Ovary (tissue), 3 donors: ENCODE measurements around the gene GGT6.

Experiments used
- POLR2A ChIP-seq: fragments of 450-650 bp; IDR thresholded peaks from one replicate; pipeline ENCODE4 v1.6.1; 2017; ENCODE audit warnings: antibody characterized with exemption, mild to moderate bottlenecking, moderate library complexity
- TF ChIP-seq, protein P1 (sequence below), 3 donors: fragments of 450-650 bp in 2 of 3; fragments of 200-600 bp in 1 of 3; IDR thresholded peaks; one replicate each; pipeline versions ENCODE4 v1.5.1 to v1.8.0; 2016 to 2022; ENCODE audit warnings: antibody characterized with exemption in 3 of 3, mild to moderate bottlenecking in 1 of 3
- donor health status: DM: no; HTN: no; CAD: no.

DNA sequence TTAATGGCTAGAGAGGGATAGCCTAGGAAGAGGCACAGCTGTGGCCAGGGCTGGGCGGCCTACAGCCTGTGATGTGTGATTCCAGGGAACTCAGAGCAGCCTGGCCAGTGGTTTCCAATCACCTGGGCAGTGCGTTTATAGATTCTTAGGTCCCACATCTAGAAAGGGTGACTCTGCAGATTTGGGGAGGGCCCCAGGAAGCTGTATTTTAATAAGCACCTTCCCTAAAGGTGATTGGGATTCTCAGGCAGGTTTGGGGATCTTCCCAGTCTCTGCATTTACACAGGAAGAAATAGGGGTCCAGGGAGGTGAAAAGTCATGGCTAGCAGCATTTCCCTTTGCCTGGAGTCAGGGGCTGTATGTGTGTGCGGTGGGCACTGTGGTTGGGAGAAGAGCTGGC, 52.2 kb downstream of the GGT6 start:
- TF ChIP-seq POLR2A: no peak
- TF ChIP-seq, protein P1, sequence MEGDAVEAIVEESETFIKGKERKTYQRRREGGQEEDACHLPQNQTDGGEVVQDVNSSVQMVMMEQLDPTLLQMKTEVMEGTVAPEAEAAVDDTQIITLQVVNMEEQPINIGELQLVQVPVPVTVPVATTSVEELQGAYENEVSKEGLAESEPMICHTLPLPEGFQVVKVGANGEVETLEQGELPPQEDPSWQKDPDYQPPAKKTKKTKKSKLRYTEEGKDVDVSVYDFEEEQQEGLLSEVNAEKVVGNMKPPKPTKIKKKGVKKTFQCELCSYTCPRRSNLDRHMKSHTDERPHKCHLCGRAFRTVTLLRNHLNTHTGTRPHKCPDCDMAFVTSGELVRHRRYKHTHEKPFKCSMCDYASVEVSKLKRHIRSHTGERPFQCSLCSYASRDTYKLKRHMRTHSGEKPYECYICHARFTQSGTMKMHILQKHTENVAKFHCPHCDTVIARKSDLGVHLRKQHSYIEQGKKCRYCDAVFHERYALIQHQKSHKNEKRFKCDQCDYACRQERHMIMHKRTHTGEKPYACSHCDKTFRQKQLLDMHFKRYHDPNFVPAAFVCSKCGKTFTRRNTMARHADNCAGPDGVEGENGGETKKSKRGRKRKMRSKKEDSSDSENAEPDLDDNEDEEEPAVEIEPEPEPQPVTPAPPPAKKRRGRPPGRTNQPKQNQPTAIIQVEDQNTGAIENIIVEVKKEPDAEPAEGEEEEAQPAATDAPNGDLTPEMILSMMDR (IDR thresholded peaks at IDR 0.05): no peak
